ENCODE measurements around the gene MRC2. TPM values are rescaled to one million over a fixed set of nuclear protein-coding genes. Genes with fewer than 3 reads are reported as not detected.
"Not testable (repeated sequence)": the region's sequence is repeated elsewhere in the genome, so short reads cannot be mapped to it uniquely, and the experiment has no call there.

MRC2 gene
- total and polyA plus RNA-seq, 9 donors = 12.9 to 134 (median 90.2) TPM

DNA sequence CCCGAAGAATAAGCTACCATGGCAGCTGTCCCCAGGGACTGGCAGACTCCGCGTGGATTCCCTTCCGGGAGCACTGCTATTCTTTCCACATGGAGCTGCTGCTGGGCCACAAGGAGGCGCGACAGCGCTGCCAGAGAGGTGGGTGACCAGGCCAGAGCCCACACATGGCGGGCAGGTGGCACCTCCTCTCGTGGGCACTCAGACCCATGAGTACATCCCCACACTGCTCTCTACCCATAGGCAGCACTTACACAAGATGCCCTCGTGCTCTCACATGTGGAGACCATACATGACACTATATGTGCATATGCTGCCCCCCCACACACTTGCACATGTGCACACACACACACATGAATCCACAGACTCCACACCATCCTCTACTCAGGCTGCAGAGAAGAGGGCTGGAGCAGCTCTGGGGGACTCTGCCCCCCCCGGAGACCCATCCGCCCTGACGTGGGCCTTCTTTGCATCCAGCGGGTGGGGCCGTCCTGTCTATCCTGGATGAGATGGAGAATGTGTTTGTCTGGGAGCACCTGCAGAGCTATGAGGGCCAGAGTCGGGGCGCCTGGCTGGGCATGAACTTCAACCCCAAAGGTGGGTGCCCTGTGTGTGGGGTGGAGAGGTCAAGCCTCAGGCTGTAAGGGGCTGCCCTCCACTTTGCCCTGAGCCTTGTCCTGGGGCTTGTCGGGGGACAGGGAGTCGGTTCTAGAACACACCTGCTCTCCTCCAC lies 62.9 kb downstream of the MRC2 start:
- Histone ChIP-seq H3K27ac (no peak overlapping the region), H3K4me1 (ENCODE audit: insufficient read depth) (peaks cover 3% of the 10 kb centered on the region), H3K36me3 (no peaks in the 10 kb centered on the region), H3K9me3 (no peaks in the 10 kb centered on the region), H3K4me3 (no peak overlapping the region), H3K27me3 (no peaks in the 10 kb centered on the region)
- 88 to 92% (median 90%) methylated on average over 19 of the region's 19 CpGs for WGBS, 3 donors
- no peak for TF ChIP-seq EP300 (IDR thresholded peaks at IDR 0.05)
- TF ChIP-seq POLR2A (IDR thresholded peaks at IDR 0.05) = no peak
- TF ChIP-seq, protein P1, sequence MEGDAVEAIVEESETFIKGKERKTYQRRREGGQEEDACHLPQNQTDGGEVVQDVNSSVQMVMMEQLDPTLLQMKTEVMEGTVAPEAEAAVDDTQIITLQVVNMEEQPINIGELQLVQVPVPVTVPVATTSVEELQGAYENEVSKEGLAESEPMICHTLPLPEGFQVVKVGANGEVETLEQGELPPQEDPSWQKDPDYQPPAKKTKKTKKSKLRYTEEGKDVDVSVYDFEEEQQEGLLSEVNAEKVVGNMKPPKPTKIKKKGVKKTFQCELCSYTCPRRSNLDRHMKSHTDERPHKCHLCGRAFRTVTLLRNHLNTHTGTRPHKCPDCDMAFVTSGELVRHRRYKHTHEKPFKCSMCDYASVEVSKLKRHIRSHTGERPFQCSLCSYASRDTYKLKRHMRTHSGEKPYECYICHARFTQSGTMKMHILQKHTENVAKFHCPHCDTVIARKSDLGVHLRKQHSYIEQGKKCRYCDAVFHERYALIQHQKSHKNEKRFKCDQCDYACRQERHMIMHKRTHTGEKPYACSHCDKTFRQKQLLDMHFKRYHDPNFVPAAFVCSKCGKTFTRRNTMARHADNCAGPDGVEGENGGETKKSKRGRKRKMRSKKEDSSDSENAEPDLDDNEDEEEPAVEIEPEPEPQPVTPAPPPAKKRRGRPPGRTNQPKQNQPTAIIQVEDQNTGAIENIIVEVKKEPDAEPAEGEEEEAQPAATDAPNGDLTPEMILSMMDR (IDR thresholded peaks at IDR 0.05) = no peak
- intact Hi-C loops (cut with DNase I) = no loop called here
- no peak for DNase-seq

DNA sequence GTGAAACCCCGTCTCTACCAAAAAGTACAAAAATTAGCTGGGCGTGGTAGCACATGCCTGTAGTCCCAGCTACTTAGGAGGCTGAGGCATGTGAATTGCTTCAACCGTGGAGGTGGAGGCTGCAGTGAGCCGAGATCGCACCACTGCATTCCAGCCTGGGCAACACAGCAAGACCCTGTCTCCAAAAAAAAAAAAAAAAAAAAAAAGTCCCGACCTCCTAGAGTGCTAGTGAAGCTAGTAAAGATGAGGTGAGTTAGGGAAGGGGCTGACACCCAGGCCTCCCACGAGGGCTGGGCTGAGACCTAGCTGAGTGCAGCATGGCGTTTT lies 64.1 kb downstream of the MRC2 start:
- DNase-seq; H3K9me3 ChIP-seq; H3K27me3 ChIP-seq; intact Hi-C loops (cut with DNase I); H3K36me3 ChIP-seq; H3K4me3 ChIP-seq; H3K27ac ChIP-seq; H3K4me1 ChIP-seq (ENCODE audit: insufficient read depth): not testable (repeated sequence)
- WGBS, 3 donors = 82 to 89% (median 88%) methylated on average over 8 of the region's 8 CpGs

DNA sequence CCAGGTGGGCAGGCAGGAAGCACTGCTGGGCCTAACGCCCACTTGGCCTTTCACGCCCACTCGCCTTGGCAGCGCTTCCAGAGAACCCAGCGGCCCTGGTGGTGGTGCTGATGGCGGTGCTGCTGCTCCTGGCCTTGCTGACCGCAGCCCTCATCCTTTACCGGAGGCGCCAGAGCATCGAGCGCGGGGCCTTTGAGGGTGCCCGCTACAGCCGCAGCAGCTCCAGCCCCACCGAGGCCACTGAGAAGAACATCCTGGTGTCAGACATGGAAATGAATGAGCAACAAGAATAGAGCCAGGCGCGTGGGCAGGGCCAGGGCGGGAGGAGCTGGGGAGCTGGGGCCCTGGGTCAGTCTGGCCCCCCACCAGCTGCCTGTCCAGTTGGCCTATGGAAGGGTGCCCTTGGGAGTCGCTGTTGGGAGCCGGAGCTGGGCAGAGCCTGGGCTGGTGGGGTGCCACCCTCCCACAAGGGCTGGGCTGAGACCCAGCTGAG lies 64.7 kb downstream of the MRC2 start:
- WGBS, 3 donors = 83 to 88% (median 86%) methylated on average over 18 to 20 of the region's 20 CpGs
- no peak overlapping the region for H3K4me3 ChIP-seq
- no peaks in the 10 kb centered on the region for H3K9me3 ChIP-seq
- DNase-seq = no peak
- H3K4me1 ChIP-seq (ENCODE audit: insufficient read depth) = peaks cover 10% of the 10 kb centered on the region
- no peaks in the 10 kb centered on the region for H3K27me3 ChIP-seq
- intact Hi-C loops (cut with DNase I) = no loop called here
- H3K36me3 ChIP-seq = no peaks in the 10 kb centered on the region
- TF ChIP-seq EP300 (IDR thresholded peaks at IDR 0.05) (no peak), POLR2A (IDR thresholded peaks at IDR 0.05) (no peak)
- TF ChIP-seq, protein P1 (IDR thresholded peaks at IDR 0.05) = no peak
- no peak overlapping the region for H3K27ac ChIP-seq

DNA sequence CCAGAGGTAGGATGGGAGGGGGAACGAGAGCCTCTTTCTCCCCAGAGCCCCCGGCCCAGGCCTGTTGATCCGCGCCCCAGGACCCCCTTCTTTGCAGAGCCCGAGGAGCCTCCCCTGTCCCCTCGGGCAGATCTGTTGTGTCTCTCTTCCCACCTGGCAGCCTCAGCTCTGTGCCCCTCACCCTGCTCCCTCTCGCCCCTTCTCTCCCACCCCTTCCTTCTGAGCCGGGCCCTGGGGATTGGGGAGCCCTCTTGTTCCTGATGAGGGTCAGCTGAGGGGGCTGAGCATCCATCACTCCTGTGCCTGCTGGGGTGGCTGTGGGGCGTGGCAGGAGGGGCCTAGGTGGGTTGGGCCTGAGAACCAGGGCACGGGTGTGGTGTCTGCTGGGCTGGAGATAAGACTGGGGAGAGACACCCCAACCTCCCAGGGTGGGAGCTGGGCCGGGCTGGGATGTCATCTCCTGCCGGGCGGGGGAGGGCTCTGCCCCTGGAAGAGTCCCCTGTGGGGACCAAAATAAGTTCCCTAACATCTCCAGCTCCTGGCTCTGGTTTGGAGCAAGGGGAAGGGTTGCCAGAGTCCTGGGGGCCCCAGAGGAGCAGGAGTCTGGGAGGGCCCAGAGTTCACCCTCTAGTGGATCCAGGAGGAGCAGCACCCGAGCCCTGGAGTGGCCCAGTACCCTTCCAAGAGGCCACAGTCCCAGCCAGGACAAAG lies 65.4 kb downstream of the MRC2 start:
- H3K4me3 ChIP-seq = no peak overlapping the region
- TF ChIP-seq, protein P1 (IDR thresholded peaks at IDR 0.05) = peak in 1 of 3 donors; percentile 16
- TF ChIP-seq POLR2A (IDR thresholded peaks at IDR 0.05) = no peak
- DNase-seq = peak in 2 of 5 donors; percentile 42 to 63
- WGBS, 3 donors = 78 to 88% (median 82%) methylated on average over 14 of the region's 14 CpGs
- H3K4me1 ChIP-seq (ENCODE audit: insufficient read depth) = peaks cover 14% of the 10 kb centered on the region
- H3K27me3 ChIP-seq = no peaks in the 10 kb centered on the region
- intact Hi-C loops (cut with DNase I) = no loop called here
- no peaks in the 10 kb centered on the region for H3K9me3 ChIP-seq
- no peak overlapping the region for H3K27ac ChIP-seq
- H3K36me3 ChIP-seq = no peaks in the 10 kb centered on the region
